Measurements from ENCODE around the gene HES1.

HES1 gene

DNA sequence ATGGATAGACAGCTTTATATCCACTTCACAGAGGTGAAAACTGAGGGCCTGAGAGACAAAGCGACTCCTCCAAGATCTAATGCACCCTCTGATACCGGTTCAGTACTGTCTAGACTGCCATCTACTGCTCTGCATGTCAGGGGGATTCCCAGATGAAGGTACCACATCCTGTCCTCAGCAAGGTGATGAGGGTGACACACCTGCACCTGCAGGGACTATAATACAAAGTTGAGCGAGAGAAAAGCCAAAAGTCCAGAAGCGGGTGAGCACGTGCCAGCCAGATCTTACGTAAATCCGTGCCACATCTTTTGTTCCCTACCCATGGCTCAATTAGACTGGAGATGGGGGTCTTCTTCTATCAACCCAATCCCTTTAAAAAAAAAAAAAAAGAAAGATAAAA lies 32.4 kb upstream of the HES1 start:
- DNase-seq, result no peak

DNA sequence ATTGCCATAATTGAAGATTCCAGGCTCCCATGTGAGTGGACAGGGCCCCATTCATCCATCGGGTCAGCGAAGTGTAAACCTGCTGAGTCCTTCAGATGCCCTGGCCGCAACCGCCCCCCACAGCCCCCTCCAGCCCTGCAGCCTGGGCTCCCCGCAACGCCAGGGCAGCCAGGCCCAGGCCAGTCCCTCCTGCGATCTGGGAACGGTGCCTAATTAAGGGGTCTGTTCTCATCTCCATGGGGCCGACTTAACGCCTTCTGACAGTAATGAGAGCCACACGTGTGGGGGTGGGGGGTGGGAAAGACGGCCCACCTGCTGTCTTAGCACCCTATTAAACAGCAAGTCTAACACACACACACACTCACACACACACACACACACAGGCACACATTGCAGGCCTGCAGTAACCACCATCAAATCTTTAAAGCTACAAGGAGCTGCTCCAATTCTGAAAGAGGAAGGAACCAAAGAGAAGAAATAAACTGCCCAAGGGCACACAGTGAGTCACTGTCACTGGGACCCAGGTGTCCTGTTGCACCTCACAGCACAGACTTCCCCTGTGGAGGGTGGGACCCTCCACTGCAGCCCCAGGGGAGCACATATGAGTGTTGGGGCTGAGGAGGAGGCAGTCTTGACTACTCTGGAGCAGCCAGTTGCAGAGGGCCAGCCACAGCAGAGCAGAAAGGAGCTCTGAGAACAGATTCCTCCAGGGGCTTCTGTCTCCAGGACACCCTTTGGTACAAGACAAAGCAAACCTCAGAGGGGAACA lies 31.8 kb upstream of the HES1 start:
- DNase-seq, result no peak

- no peak for DNase-seq
Measured at GRCh38 chr3:194105292-194105691, 30.7 kb upstream of the HES1 start.

GRCh38 chr3:194107107-194107506 lies 28.8 kb upstream of the HES1 start:
- DNase-seq, result no peak

- DNase-seq, result no peak
Measured at GRCh38 chr3:194109192-194109863, 26.6 kb upstream of the HES1 start.

- no peak for DNase-seq
Measured at GRCh38 chr3:194110483-194110882, 25.5 kb upstream of the HES1 start.

DNA sequence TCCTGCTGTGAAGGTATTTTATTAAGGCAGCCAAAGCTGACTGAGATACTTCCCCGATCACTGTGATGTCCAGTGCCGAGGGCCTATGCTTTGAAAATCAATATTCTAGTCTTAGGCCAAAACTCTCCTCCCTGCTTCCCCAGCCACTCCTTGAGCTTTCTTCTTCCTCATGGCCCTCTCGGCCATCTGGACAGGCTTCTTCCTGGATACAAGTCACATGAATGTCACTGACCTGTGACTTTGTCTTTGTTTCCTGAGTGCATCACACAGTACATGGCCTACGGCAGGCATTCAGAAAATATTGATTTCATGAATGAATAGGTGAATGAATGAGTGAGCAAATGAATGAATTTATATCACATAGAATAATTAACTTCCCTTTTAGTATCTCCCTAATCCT lies 24.6 kb upstream of the HES1 start:
- DNase-seq, result no peak

DNA sequence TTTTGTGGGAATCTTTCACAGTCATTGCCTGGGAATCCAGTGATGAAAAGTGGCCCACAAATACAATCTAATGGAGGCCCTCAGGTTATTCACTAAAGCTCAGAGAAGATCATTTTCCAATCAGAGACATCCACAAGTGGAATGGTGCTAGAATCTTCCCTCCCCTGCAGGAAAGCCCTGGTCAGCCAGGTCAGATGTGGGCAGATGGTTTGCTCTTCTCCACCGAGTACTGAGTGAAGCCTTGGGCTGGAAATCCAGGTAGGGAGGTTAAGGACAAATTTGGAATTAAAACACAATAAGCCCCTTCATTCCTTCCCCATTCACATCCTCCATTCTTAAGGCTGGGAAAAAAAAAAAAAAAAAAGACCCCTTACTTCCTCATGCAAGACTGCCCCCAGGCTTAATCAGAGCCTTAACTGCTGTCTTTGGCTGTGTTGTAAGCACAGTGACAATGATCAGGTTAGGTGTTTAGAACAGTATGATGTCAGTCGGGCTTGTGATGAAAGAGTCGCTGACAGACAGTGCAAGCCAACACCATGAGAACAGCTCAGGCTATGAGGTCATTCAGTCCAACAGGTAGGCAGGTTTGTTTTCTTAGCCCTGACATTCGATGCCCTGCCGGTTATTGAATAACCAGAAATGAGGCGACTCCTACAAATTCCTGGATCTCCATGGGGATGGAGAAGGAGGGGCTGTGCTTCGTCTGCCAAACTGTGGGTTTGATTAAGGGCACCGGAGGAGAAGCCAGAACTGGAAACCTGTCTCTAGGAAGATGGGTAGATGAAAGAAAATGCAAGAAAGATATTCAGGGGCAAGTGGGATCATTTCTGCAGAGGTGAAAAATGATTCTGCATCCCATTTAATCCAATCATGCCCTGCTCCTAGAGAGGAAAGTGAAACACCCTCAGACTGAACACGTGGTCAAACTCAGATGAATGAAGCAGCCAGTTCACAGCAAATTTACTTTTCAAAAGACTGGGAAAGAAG lies 23.5 kb upstream of the HES1 start:
- DNase-seq, result peak; percentile 51

DNA sequence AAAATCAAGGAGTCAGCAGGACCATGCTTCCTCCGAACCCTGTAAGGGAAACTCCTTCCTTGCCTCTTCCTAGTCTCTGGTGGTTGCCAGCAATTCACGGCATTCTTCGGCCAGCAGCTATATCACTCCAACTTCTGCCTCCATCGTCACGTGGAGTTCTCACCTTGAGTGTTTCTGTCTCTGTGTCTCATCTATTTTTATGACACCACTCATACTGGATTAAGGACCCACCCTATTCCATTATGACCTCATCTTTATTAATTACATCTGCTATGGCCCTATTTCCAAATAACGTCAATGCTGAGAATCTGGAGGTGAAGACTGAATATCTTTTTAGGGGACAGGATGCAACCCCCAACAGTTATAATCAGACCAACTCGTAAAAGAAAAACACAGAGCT lies 21.8 kb upstream of the HES1 start:
- DNase-seq, result no peak

GRCh38 chr3:194117104-194117845 lies 18.7 kb upstream of the HES1 start:
- DNase-seq, result no peak

DNA sequence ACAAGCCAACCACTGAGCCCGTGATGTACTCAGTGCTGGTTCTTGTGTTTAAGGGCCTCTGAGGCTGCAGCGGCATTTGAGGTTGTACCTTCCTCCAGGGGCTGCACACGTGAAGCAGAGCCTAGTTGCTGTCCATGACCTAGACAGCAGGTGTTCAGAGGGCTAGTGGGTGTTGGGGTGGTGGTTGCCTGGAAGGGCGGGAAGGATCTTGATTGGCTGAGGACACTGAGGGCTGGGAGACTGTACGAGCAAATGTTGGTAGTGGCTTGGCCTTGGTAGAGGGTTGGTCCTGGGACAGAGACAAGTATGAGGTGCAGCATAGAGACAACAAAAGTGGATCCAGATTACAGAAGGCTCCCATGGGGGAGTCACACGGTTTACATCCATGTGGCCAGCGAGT lies 17.0 kb upstream of the HES1 start:
- DNase-seq, result no peak

DNA sequence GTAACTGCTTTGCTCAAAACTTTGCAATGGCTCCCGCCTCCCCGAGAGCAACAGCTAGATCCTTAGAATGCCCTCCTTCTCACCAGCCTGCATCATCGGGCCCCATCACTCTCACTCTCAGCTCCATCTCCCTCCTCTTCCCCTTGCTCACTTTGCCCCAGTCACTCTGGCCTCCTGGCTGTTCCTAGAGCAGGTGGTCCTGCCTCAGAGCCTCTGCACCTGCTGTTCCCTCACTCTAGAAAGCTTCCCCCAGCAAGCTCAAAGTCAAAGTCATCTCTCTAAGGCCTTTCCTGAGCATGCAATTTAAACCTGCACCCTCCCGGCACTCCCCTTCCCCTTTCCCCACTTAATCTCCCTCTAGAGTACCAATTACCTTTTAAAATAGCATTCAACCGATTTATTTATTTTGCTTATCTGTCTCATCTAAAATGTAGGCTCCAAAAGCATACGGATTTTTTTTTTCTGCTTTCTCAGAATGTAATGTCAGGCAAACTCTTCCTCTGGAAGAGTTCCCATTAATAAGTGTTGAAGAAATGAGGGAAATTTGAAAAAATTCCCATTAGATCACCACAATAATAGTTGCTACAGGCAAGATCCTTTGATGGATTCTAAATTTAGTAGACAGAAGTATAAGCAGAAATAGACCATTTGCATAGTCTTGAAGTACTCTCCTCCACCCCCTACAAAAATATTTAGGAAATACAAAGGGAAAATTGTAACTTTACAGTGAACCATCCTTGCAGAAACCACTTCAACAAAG lies 15.9 kb upstream of the HES1 start:
- peak; percentile 51 for DNase-seq

GRCh38 chr3:194120789-194121770 lies 14.9 kb upstream of the HES1 start:
- no peak for DNase-seq

DNA sequence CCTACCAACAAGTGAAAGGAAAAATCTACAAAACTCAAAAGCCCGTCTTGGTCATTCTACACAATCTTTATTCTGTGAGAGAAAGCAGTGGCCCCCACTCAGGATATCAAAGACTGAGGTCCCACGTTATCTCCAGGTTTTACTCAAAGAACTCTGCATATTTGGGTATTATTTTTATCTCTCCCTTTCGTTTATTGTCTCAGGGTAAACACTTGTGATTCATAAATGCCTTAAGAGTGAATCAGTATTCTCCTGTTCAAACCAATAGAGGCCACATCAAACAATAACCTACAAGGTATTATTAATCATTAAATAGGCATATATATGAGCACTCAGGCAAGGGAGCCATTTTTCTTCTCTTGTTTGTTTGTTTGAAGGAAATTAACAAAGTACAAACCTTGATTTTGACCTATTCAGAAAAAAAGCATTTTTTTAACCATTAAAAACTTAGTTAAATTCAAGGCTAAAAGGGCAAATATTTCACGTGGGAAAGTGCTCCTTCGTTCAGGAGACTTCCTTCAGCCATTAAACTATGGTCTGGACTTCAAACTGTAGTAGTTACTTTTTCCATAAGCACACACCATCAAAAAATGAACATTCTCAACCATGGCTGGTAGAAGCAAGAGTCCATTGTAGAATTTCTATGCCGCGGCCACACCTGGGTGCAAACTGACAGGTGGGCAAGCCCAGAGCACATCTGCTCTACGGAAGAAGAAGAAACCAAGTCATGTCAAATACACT lies 13.9 kb upstream of the HES1 start:
- DNase-seq, result no peak

DNA sequence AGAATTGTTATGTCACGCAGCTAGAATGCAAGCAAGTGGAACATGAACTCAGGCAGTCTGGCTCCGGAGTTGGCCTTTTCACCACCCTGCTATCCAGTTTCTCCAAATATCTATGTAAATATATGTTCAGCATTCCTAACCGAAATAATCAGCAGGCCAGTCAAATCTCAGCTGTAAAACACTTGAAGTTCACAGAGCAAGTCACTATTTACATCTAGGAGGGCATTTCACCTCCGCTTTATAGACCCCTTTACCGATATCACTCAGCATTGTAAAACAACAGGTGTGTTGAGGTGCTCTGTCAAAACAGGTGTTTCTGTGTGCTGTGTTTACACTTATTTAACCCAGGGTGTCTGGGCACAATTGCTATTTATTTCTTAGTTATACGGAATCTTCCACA lies 12.2 kb upstream of the HES1 start:
- peak; percentile 60 for DNase-seq

- peak; percentile 15 for DNase-seq
Measured at GRCh38 chr3:194124193-194124592, 11.8 kb upstream of the HES1 start.

DNA sequence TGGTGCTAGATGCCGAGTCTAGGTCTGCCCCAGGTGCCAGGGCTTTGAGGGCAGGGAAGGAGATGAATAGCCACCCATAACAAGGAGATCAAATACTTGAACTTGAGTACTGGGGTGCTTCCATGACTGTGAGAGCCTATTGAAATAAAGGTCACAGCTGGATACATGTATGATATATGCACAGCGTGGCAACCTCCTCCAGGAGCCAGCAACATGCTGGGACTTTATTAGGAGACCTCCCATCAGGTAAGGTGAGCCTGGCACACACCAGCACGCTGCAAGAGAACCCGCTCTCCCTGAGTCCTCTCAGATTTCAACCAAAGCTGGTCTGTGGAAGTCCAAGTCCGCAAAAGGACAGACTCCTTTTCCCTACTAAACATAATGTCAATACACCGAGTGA lies 10.5 kb upstream of the HES1 start:
- peak; percentile 97 for DNase-seq

- DNase-seq, result no peak
Measured at GRCh38 chr3:194126790-194127189, 9.2 kb upstream of the HES1 start.

DNA sequence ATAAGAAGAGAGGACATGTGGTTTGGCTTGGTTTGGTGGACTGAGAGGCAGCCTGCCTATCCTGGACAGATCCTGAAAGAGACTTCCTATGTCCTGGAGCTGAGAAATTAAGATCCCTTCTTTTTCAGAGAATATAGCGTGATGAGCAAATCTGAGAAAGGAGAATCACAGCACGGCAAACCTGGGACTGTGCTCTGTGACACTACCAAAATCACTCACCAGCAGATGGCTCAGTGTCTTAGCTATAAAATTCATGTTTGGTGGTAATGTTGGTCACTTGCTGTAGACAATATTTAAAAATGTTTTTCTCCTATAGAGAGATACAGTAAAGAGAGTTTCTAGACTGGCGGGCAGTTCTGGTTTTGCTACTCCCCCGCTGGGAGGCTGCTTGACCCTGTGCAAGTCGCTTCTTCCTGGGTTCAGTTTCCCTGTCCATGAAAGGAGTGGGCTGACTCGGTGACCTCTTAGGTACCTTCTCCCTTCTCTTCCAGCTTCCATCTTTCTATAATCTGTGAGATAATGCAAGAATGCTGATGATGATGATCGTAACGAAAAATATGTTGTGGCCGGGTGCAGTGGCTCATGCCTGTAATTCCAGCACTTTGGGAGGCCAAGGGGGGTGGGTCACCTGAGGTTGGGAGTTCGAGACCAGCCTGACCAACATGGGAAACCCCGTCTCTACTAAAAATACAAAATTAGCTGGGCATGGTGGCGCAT lies 7.6 kb upstream of the HES1 start:
- DNase-seq, result no peak

All from NCI-H345 (cell line).